Measurements from ENCODE around the gene SLC12A3.

Gene SLC12A3

DNA sequence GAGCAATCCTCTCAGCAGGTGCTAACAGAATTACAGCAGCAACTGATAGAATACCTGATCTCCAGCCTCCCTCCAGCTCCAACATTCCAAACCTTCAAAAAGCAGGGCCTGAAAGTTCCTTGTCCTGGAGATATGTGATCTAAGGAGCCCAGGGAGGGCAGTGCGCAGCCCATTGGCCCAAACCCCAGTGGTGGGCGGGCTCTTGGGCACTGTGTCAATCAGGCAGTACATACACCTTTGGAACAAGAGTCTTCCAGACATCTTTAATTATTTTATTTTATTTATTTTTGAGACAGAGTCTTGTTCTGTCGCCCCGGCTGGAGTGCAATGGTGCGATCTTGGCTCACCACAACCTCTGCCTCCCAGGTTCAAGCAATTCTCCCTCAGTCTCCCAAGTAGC is 24.2 kb downstream of the SLC12A3 start:
- no peak for DNase-seq (ENCODE audit: low read depth in 3 of 3)

GRCh38 chr16:56891685-56892084 is 26.7 kb downstream of the SLC12A3 start:
- no peak for DNase-seq (ENCODE audit: low read depth in 3 of 3)

DNA sequence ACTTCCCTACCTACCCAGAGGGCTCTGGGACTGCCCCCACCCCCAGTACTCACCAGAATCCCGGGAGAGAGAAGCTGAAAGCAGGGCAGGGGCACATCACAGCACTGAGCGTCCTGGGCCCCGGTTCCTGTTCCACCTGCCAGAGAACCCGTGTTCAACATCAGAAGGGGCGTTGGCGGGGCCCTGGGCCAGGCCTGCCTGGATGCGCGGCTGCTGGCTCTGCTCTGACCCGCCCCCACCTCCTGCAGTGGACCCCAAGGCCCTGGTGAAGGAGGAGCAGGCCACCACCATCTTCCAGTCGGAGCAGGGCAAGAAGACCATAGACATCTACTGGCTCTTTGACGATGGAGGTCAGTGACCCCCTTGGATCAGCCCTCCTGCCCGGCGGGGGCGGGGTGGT is 27.7 kb downstream of the SLC12A3 start:
- no peak for DNase-seq (ENCODE audit: low read depth in 3 of 3)

GRCh38 chr16:56894331-56894917 is 29.4 kb downstream of the SLC12A3 start:
- no peak for DNase-seq (ENCODE audit: low read depth in 3 of 3)

DNA sequence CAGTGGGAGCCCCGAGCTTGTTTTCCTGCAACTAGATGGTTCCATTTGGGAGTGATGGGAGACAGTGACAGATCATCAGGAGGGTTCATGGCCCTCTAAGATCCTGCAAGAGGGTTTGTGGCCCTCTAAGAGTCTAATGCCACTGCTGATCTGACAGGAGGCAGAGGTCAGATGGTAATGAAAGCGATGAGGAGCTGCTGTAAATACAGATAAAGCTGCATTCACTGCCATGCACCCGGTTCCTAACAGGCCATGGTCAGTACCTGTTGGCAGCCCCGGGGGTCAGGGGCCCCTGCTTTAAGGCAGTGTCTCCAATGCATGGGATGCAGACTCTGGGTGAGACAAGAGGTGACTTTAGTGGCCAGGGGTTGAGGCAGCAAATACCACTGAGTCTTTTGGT is 30.8 kb downstream of the SLC12A3 start:
- no peak for DNase-seq (ENCODE audit: low read depth in 3 of 3)

DNA sequence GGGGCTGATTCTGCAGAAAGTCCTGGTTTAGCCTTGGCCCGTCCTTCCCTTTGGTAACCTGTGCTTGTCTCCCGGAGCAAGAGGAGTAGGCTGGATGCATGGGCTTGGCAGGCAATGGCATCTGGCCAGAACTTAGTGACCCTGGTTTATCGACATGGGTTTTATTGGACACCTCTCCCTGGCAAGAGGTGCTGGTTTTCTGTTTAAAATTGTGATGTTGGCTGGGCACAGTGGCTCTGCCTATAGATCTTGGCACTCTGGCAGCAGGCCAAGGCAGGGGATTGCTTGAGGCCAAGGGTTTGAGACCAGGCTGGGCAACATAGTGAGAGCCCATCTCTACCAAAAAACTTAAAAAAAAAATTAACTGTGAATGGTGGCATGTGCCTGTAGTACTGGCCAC is 31.2 kb downstream of the SLC12A3 start:
- no peak for DNase-seq (ENCODE audit: low read depth in 3 of 3)

- DNase-seq (ENCODE audit: low read depth in 3 of 3), result no peak
Measured at GRCh38 chr16:56897026-56897799, 32.2 kb downstream of the SLC12A3 start.

DNA sequence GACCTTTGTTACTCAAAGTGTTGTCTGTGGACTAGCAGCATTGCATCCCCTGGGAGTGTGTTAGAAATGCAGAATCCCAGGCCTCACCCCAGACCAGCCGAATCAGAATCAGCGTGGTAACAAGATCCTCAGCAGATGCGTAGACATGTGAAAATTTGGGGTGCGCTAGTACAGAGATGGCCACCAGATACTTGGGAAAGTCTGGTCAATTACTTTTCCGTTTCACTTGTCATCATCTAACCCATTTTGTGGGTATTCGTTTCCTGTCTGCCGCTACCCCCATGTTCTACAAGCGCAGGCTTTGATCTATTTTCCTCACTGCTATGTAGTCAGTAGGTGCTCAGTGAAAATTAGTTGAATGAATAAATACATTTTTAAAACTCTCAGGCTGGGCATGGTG is 33.8 kb downstream of the SLC12A3 start:
- no peak for DNase-seq (ENCODE audit: low read depth in 3 of 3)

DNA sequence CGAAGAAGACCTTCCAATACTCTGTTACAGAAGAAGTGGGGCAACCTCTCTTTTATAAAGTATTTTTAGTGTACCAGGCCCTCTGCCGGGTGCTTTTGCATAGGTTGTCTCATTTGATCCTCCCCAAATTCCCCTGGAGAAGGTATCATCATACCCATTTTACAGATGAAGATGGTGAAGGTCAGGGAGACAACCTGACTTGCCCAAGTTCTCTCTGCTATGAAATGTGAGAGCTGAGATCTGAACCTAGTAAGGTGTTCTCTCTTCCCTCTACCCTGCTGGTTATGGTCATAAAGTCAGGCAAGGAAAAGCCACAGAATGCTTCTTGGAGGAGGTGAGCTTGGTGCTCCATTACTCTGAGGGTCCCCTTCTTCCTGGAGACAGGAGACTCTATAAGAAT is 38.9 kb downstream of the SLC12A3 start:
- DNase-seq (ENCODE audit: low read depth in 3 of 3), result no peak

GRCh38 chr16:56907401-56907800 is 42.4 kb downstream of the SLC12A3 start:
- DNase-seq (ENCODE audit: low read depth in 3 of 3), result no peak

GRCh38 chr16:56909527-56909979 is 44.5 kb downstream of the SLC12A3 start:
- DNase-seq (ENCODE audit: low read depth in 3 of 3), result no peak

- no peak for DNase-seq (ENCODE audit: low read depth in 3 of 3)
Measured at GRCh38 chr16:56910112-56910511, 45.1 kb downstream of the SLC12A3 start.

DNA sequence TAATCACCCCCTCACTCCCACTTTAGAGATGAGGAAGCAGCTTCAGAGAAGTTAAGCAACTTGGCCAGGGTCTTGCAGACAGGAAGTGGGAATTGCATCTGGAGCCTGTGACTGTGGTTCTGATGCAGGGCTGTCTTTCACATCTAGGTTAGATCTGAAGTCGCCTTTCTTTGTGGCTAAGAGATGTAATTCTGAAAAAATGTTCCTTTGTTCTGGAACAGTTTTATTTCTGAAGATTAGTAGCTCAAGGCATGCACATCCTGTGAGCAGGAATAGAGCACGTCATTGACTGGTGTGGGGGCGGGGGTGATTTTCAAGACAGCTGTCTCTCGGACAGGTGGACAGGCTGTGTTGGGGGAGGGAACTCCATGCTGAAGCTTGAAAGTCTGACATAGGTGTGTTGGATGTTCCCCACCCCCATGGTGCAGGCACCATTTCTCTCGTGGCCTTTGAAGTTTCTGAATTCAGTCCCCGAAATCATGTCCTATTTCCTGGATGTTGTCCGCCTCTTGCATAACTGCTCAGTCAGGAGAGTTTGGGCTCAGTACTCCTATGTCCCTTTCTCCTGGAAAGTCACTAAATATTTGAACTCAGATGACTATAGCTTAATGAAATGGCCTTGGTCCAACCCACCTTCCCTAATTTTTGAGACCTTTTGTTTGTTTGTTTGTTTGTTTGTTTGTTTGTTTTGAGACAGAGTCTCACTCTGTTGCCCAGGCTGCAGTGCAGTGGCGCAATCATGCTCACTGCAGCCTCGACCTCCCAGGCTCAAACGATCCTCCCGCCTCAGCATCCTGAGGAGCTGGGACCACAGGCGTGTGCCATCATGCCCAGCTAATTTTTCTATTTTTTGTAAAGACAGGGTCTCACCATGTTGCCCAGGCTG is 45.9 kb downstream of the SLC12A3 start:
- no peak for DNase-seq (ENCODE audit: low read depth in 3 of 3)

GRCh38 chr16:56911771-56912571 is 47.0 kb downstream of the SLC12A3 start:
- no peak for DNase-seq (ENCODE audit: low read depth in 3 of 3)

DNA sequence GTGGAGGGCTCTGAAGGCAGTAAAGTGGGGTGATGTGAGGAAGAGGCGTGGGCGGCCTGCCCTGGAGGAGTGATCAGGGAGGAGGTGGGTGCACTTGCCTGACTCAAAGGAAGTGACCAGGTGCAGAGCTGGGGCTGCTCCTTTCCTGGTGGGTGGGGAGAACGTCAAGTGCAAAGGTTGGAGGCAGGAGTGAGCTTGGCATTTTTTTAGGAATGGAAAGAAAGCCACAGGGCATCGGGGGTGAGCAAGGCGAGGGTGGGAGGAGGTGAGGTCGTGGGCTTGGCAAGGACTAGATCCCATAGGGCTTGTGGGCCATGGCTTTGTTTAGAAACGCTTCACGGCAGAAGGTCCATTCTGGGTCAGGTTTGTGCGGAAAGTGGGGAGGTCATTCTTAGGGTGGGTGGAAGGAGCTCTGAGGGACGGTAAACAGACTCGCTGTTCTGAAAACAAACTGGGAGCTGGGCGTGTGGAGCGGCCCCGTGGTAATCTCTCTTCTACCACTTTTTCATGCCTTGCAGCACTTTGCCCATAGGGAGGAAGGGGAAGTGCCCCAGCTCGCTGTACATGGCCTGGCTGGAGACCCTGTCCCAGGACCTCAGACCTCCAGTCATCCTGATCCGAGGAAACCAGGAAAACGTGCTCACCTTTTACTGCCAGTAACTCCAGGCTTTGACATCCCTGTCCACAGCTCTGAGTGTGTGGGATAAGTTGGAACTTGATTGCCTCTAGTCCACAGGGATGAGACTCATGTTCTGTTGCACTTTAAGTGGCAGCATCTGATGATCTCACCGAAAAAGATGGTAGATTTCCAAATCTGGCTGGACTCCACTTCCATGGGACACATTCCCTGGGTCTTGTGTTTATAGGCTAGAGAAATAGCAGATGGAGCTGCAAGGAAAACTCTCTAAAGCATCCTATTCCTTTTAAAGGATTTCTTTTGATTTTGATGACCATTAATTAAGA is 48.0 kb downstream of the SLC12A3 start:
- DNase-seq (ENCODE audit: low read depth in 3 of 3), result no peak

DNA sequence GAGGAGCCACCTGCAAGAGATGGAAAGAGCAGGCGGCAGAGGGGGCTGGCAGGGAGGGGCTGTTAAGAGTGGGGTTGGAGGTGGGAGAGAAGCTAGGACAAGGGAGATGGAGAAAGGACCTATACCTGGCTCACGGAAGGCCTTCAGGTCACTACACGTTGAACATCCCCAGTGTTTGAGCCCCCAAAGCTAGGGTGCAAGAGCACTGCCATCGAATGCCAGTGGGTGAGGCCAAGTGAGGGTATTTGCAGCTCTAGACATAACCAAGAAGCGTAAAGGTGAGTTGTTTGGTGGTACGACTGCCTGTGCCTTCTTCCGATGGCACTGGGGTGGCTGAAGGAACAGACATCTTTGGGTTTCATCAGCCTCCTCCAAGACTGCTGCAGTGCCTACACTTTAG is 49.9 kb downstream of the SLC12A3 start:
- no peak for DNase-seq (ENCODE audit: low read depth in 3 of 3)

DNA sequence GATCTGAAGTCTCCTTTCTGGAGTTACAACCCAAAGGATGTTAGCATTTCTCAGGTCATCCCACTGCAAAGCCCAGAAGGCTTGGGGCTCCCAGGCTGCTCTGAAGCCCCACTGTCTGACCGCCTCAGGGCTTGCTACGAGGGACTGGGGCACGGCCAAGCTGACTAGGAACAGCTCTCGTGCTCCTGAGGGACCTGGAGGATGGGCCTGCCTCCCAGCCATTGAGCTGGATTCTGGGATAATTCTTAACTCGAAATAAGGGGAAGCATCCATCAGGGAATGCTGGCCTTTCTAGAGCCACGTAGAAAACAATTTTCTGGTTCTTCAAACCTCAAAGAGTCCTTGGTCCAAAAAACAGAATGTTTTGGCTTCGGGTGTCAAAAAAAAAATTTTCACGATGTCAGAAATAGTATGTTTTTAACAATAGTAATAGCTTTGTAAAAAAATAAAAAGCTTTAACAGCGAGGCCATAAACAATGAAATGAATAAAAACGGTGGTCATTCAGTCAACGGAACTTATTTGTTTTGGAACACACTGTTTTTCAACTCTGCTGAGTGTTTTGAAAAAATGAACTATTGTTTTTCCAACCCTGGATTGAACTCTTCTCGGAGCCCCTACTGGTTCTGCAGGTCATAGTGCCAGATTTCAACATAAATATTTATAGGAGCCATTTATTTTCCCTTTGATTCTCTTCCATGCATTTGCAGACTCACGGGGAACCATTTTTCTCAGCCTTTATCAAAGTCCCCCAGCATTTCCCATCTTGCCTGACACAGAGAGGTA is 50.5 kb downstream of the SLC12A3 start:
- no peak for DNase-seq (ENCODE audit: low read depth in 3 of 3)

GRCh38 chr16:56916571-56917403 is 51.8 kb downstream of the SLC12A3 start:
- DNase-seq (ENCODE audit: low read depth in 3 of 3), result no peak

DNA sequence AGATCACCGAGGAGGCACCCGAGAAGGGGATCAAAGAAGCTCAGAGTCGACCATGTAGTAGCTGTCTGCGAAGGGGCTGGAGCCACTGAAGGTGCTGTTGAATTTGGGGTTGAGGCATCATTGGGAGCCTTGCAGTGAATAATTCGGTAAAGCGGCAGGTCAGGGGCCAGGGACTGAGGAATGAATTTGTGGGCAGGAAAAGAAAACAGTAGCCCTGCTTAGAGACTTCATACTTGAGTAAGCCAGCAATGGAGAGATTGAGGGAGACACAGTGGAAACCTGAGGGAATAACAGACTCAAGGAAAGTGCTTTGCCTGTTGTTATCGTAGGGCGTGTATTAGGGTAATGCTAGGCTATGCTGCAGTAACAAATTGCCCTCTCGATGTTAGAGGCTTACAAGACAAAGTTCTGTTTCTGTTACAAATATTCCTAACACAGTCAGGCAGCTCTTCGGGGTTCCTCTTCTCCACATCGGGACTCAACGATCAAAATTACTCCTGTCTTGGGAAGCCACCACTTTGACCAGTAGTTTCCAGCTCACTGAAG is 53.5 kb downstream of the SLC12A3 start:
- no peak for DNase-seq (ENCODE audit: low read depth in 3 of 3)

Data from stimulated activated CD4-positive, alpha-beta T cell treated with anti-CD3 and anti-CD28 coated beads, TNF-alpha, amount 100 ng/mL, for 48 hours (primary cell).